GM12878 (cell line): ENCODE data around the gene BACE1-AS. TPM values are rescaled to one million over a fixed set of nuclear protein-coding genes. Genes with fewer than 3 reads are reported as not detected.

Experiments used
- ATAC-seq: fragments of 200-7000 bp; cut with Tn5 transposase; 3 replicates; pipeline ENCODE4 v1.9.1; 2020; ENCODE audit warnings: mild to moderate bottlenecking, moderate library complexity
- BruUV-seq: library from RNA; stranded (reverse); fragments of 400-500 nt; replicated peaks from 2 replicates; lab custom pipeline; 2021; lab: Mats Ljungman, UMichigan
- CTCF ChIA-PET: fragments of 300-600 bp; sonication (Branson Sonifier 250); formaldehyde crosslinking; extraction: SDS; loops from one replicate; lab custom pipeline; 2021; ENCODE audit warnings: inconsistent platforms; lab: Yijun Ruan, JAX
- POLR2A ChIA-PET: fragments of 350-600 bp; formaldehyde crosslinking; extraction: SDS; loops from one replicate; lab custom pipeline; 2021; ENCODE audit warnings: inconsistent platforms; lab: Charles Lee
- RAD21 ChIA-PET: fragments of 300-600 bp; sonication (Branson Sonifier 250); formaldehyde crosslinking; loops from one replicate; lab custom pipeline; 2023; ENCODE audit warnings: antibody characterized with exemption; ENCODE audit not compliant: unreplicated experiment; lab: Charles Lee
- SMC1A ChIA-PET: fragments of 300-600 bp; sonication (Branson Sonifier 250); formaldehyde crosslinking; loops from one replicate; lab custom pipeline; 2023; ENCODE audit not compliant: unreplicated experiment, uncharacterized antibody; lab: Charles Lee
- DNase-seq: peaks from one replicate; pipeline ENCODE4 v3.0.0-alpha.2; 2011; ENCODE audit warnings: low read depth, low spot score
- FAIRE-seq: peaks from 3 replicates; lab custom pipeline; 2011; peaks lifted over from hg19 to GRCh38; lab: Jason Lieb, UNC
- H2AFZ ChIP-seq: 2 replicates; pipeline ENCODE4 v1.6.0; 2011; ENCODE audit warnings: low read depth, low read length, control low read depth; ENCODE audit not compliant: control insufficient read depth
- H3K27ac ChIP-seq: 2 replicates; pipeline ENCODE4 v1.5.1; 2011; ENCODE audit warnings: control low read depth; ENCODE audit not compliant: control insufficient read depth, insufficient read depth
- H3K27me3 ChIP-seq, 2 experiments: replicated peaks in 1 of 2; 2 replicates each; pipeline versions ENCODE4 v1.6.0 to v1.6.1; 2011; ENCODE audit warnings: low read length in 1 of 2; ENCODE audit not compliant: control insufficient read depth in 2 of 2, insufficient read depth in 2 of 2
- H3K36me3 ChIP-seq, 2 experiments: 2 replicates each; pipeline ENCODE4 v1.5.1; 2011; ENCODE audit warnings: low read length in 1 of 2; ENCODE audit not compliant: control insufficient read depth in 2 of 2, insufficient read depth in 2 of 2
- H3K4me1 ChIP-seq: 2 replicates; pipeline ENCODE4 v1.6.1; 2011; ENCODE audit warnings: mild to moderate bottlenecking, low read length, moderate library complexity, mixed read lengths; ENCODE audit not compliant: control insufficient read depth, insufficient read depth
- H3K4me2 ChIP-seq: 2 replicates; pipeline ENCODE4 v1.6.0; 2011; ENCODE audit warnings: control low read depth; ENCODE audit not compliant: control insufficient read depth, insufficient read depth
- H3K4me3 ChIP-seq: fragments of 200-600 bp; sonication (generic); 2 replicates; pipeline ENCODE4 v1.5.1; 2016
- H3K79me2 ChIP-seq: 2 replicates; pipeline ENCODE4 v1.6.0; 2011; ENCODE audit warnings: low read length; ENCODE audit not compliant: control insufficient read depth, insufficient read depth
- H3K9ac ChIP-seq: 2 replicates; pipeline ENCODE4 v1.8.0; 2011; ENCODE audit warnings: low read length, control low read depth, mixed read lengths; ENCODE audit not compliant: control insufficient read depth, insufficient read depth
- H3K9me3 ChIP-seq: replicated peaks from 3 replicates; pipeline ENCODE4 v1.5.1; 2011; ENCODE audit warnings: mild to moderate bottlenecking, low read length; ENCODE audit not compliant: control insufficient read depth, insufficient read depth
- H4K20me1 ChIP-seq: 2 replicates; pipeline ENCODE4 v1.6.0; 2011; ENCODE audit not compliant: control insufficient read depth, insufficient read depth
- BCLAF1 ChIP-seq: fragments of 450-650 bp; IDR thresholded peaks from 2 replicates; pipeline ENCODE4 v1.6.1; 2017; ENCODE audit warnings: antibody characterized with exemption, mild to moderate bottlenecking, moderate library complexity
- E2F4 ChIP-seq: IDR thresholded peaks from 2 replicates; pipeline ENCODE4 v1.6.1; 2012; ENCODE audit warnings: low read depth, low read length, improper control_type of control experiment
- HDAC2 ChIP-seq: fragments of 200-600 bp; sonication (generic); IDR thresholded peaks from 2 replicates; pipeline ENCODE4 v1.6.1; 2017
- MTA3 ChIP-seq: IDR thresholded peaks from 2 replicates; pipeline ENCODE4 v1.6.1; 2012; ENCODE audit warnings: low read length, inconsistent platforms, borderline replicate concordance
- MYC ChIP-seq: IDR thresholded peaks from 2 replicates; pipeline ENCODE4 v1.6.1; 2011; ENCODE audit warnings: mild to moderate bottlenecking, low read length, moderate library complexity, inconsistent platforms; ENCODE audit not compliant: insufficient read depth, insufficient replicate concordance, insufficient read length, severe bottlenecking
- NBN ChIP-seq: fragments of 450-650 bp; IDR thresholded peaks from 2 replicates; pipeline ENCODE4 v1.6.1; 2016
- RELA ChIP-seq: fragments of 450-650 bp; IDR thresholded peaks from 2 replicates; pipeline ENCODE4 v1.8.0; 2014; ENCODE audit warnings: borderline replicate concordance; ENCODE audit not compliant: partially characterized antibody
- ZSCAN29 ChIP-seq: fragments of 450-650 bp; IDR thresholded peaks from 2 replicates; pipeline ENCODE4 v1.6.1; 2017; ENCODE audit warnings: mild to moderate bottlenecking, moderate library complexity
- WGBS: methylation state at CpG from one replicate; pipeline ENCODE4 v1.1.6; 2016; ENCODE audit warnings: low lambda C conversion rate; ENCODE audit not compliant: insufficient replicate concordance, insufficient coverage; ENCODE audit errors: missing lambda C conversion rate; 5-methylcytosine and 5-hydroxymethylcytosine counted together
- in situ Hi-C: fragments of 300-500 bp; cut with MboI; formaldehyde crosslinking; loops from 9 replicates; pipeline ENCODE4 v1.14.3; 2018; ENCODE audit warnings: mixed read lengths
- intact Hi-C: fragments of 100-400 bp; cut with micrococcal nuclease; formaldehyde crosslinking; loops from one replicate; pipeline ENCODE4 v1.14.2; 2022; ENCODE audit not compliant: unreplicated experiment
- polyA plus RNA-seq, 11 experiments: library from polyadenylated mRNA; depleted of rRNA in 4 of 11; unstranded in 6 of 11; stranded (reverse) in 5 of 11; fragments of >200 nt; fragmentation: Nextera tagmentation in 4 of 11; fragmentation: Illumina TruSeq in 1 of 11; extraction: Ambion mirVana in 4 of 11; extraction: Trizol in 1 of 11; gene quantifications; 1 replicate in 1 of 11; 2 replicates in 10 of 11; pipeline versions ENCODE4 v1.2.1 to v1.2.3, GENCODE V29; 2011 to 2016; ENCODE audit warnings: inconsistent platforms in 2 of 11, missing spikeins in 2 of 11, low read depth in 1 of 11
- total RNA-seq, 4 experiments: library from RNA; depleted of rRNA in 3 of 4; stranded (reverse); fragments of >200 nt in 3 of 4; fragmentation: Illumina TruSeq in 1 of 4; extraction: Trizol in 1 of 4; gene quantifications; 2 replicates each; pipeline versions ENCODE4 v1.2.1 to v1.2.3, GENCODE V29; 2013 to 2021

The BACE1-AS gene
- total and polyA plus RNA-seq, 10 of the 15 experiments (the other 5 are each of a cell fraction or from before 2014, with no cell fraction given), result 2.0 to 6.7 (median 3.9) TPM

GRCh38 chr11:117279711-117280376 lies 11.3 kb upstream of the BACE1-AS start:
- no peak for DNase-seq
- POLR2A ChIA-PET, result no interaction called here
- Histone ChIP-seq H3K27ac (no peak overlapping the region), H4K20me1 (no peaks in the 10 kb centered on the region), H3K4me2 (no peak overlapping the region), H3K4me1 (no peaks in the 10 kb centered on the region), H3K9me3 (no peaks in the 10 kb centered on the region), H3K36me3 (peaks cover 4 to 13% of the 10 kb centered on the region in 2 experiments; a peak in 3 of 4 replicates), H3K27me3 (no peaks in the 10 kb centered on the region), H3K9ac (no peak overlapping the region), H3K4me3 (no peak overlapping the region), H3K79me2 (no peaks in the 10 kb centered on the region), H2AFZ (no peak overlapping the region)
- 87% methylated on average over 4 of the region's 4 CpGs for WGBS
- intact Hi-C loops (no loop called here), in situ Hi-C loops (no loop called here)
- SMC1A ChIA-PET, result no interaction called here
- CTCF ChIA-PET, result no interaction called here
- no peak for ATAC-seq
- FAIRE-seq, result no peak
- RAD21 ChIA-PET, result interaction anchor here (0.6 kb wide), 1 partner anchor 54 kb away, joined by 4 read pairs; no protein-coding TSS in a partner anchor
- BruUV-seq, result no TSS peak
- TF ChIP-seq E2F4 (no peak), MTA3 (no peak), MYC (no peak), ZSCAN29 (no peak), BCLAF1 (no peak), RELA (no peak), NBN (no peak), HDAC2 (no peak)
